Activated naive CD8-positive, alpha-beta T cell treated with anti-CD3 and anti-CD28 coated beads for 36 hours (primary cell): ENCODE data around the gene AADACL4. TPM values are rescaled to one million over a fixed set of nuclear protein-coding genes. Genes with fewer than 3 reads are reported as not detected.
A peak's percentile ranks its signal among the peaks of the same experiment; 100 is the strongest.

Source experiments
- DNase-seq: peaks from one replicate; pipeline ENCODE4 v3.0.0; 2021
- H3K27ac Mint-ChIP-seq: one replicate; pipeline ENCODE4 v1.8.0; 2022; ENCODE audit warnings: mild to moderate bottlenecking, moderate library complexity, mixed read lengths
- H3K27me3 Mint-ChIP-seq: one replicate; pipeline ENCODE4 v1.8.0; 2022; ENCODE audit warnings: mild to moderate bottlenecking, mixed read lengths
- H3K36me3 Mint-ChIP-seq: one replicate; pipeline ENCODE4 v1.8.0; 2021; ENCODE audit warnings: mild to moderate bottlenecking, mixed read lengths
- H3K4me1 Mint-ChIP-seq: one replicate; pipeline ENCODE4 v1.8.0; 2021; ENCODE audit warnings: mixed read lengths
- H3K4me3 Mint-ChIP-seq: one replicate; pipeline ENCODE4 v1.8.0; 2022; ENCODE audit warnings: mild to moderate bottlenecking, moderate library complexity, mixed read lengths
- H3K9me3 Mint-ChIP-seq: one replicate; pipeline ENCODE4 v1.8.0; 2022; ENCODE audit warnings: mixed read lengths
- total RNA-seq, 2 experiments: library from RNA; stranded (reverse); gene quantifications; one replicate each; pipeline ENCODE4 v1.2.3, GENCODE V29; 2021

The AADACL4 gene
- total RNA-seq, 2 experiments from 2014 or later, result not detected

DNA sequence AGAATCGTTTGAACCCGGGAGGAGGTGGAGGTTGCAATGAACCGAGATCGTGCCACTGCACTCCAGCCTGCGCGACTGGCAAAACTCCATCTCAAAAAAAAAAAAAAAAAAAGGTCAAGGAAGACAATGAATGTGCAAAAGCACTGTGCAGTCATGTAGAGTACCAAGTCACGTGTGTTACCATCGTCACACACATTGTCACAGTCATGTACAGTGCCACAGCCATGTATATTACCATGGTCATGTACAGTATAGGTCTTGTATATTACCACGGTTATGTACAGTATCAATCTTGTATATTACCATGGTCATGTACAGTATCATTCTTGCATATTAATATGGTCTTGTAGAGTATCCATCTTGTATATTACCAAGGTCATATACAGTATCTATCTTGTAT, 38.9 kb upstream of the AADACL4 start:
- Mint-ChIP-seq H3K36me3 (peaks cover 78% of the 10 kb centered on the region), H3K27me3 (no peaks in the 10 kb centered on the region), H3K27ac (peak overlapping the region; percentile 82), H3K9me3 (peaks cover 12% of the 10 kb centered on the region), H3K4me3 (no peak overlapping the region), H3K4me1 (peaks cover 72% of the 10 kb centered on the region)
- no peak for DNase-seq

- Mint-ChIP-seq H3K4me3 (no peak overlapping the region), H3K9me3 (peaks cover 12% of the 10 kb centered on the region), H3K4me1 (peaks cover 68% of the 10 kb centered on the region), H3K27me3 (no peaks in the 10 kb centered on the region), H3K27ac (peak overlapping the region; percentile 22), H3K36me3 (peaks cover 85% of the 10 kb centered on the region)
- DNase-seq, result no peak
Measured at GRCh38 chr1:12607263-12607662, 36.6 kb upstream of the AADACL4 start.

- DNase-seq, result no peak
- no peaks in the 10 kb centered on the region for H3K27me3 Mint-ChIP-seq
- H3K27ac Mint-ChIP-seq, result peak overlapping the region; percentile 75
- H3K4me1 Mint-ChIP-seq, result peaks cover 70% of the 10 kb centered on the region
- H3K36me3 Mint-ChIP-seq, result peaks cover 90% of the 10 kb centered on the region
- H3K4me3 Mint-ChIP-seq, result no peak overlapping the region
- H3K9me3 Mint-ChIP-seq, result peaks cover 12% of the 10 kb centered on the region
Measured at GRCh38 chr1:12608311-12608957, 35.5 kb upstream of the AADACL4 start.

DNA sequence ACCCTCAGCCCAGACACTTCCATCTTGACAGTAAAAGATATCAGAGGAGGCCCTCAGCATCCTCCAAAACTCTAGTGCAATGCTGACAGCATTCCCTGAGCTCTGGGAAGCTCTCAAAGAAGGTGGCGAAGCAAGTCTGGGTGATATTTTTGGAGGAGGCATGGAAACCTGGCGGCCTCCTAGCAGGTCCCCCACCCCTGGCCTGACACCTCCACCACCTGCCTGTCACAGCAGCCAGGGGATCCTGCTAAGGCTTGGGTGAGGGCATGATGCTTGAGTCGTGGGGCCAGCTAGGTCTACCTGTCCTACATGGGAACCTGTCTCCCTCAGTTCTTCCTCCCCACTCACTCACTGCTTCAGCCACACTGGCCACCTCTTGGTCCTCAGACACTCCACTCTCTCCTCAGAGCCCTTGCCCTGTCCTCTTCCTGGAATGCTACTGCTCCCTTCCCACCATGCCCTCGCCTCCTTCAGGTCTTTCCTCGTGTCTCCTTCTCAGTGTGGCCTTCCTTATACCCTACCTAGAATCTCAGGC, 34.3 kb upstream of the AADACL4 start:
- DNase-seq, result no peak
- Mint-ChIP-seq H3K9me3 (peaks cover 12% of the 10 kb centered on the region), H3K27ac (peak overlapping the region; percentile 75), H3K36me3 (peaks cover 92% of the 10 kb centered on the region), H3K4me3 (no peak overlapping the region), H3K27me3 (no peaks in the 10 kb centered on the region), H3K4me1 (peaks cover 69% of the 10 kb centered on the region)

DNA sequence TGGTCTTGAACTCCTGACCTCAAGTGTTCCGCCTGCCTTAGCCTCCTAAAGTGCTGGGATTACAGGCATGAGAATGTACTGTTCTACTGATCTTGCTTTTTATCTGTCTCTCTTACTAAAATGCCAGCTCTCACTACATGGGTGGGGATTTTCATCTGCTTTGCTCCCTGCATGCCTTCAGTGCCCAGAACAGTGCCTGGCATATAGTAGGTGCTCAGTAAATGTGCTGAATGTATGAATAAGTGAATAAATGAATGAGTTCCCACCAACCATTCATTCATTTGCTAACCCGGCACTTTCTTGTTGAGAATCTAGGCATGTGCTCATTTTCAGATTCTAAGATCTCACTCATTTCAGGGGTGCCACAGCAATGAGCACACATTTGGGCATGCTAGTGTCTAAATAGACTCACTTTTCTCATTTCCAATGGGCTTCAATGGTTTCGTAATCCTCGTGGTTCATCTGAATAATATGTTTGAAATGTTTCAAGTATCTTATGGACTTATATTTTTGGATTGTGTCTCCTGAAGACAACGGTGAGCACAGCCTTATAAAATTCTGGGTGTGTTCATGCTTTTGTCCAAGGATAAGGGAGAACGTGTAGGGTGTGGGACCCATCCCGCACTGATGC, 33.5 kb upstream of the AADACL4 start:
- Mint-ChIP-seq H3K36me3 (peaks cover 93% of the 10 kb centered on the region), H3K4me3 (no peak overlapping the region), H3K27me3 (no peaks in the 10 kb centered on the region), H3K4me1 (peaks cover 67% of the 10 kb centered on the region), H3K9me3 (peaks cover 12% of the 10 kb centered on the region), H3K27ac (peak overlapping the region; percentile 62)
- DNase-seq, result no peak

GRCh38 chr1:12610941-12611340, 32.9 kb upstream of the AADACL4 start:
- Mint-ChIP-seq H3K36me3 (peaks cover 93% of the 10 kb centered on the region), H3K9me3 (peaks cover 12% of the 10 kb centered on the region), H3K27ac (no peak overlapping the region), H3K27me3 (no peaks in the 10 kb centered on the region), H3K4me1 (peaks cover 63% of the 10 kb centered on the region), H3K4me3 (no peak overlapping the region)
- no peak for DNase-seq

- Mint-ChIP-seq H3K9me3 (peaks cover 2% of the 10 kb centered on the region), H3K4me3 (peak overlapping the region; percentile 96), H3K27ac (peak overlapping the region; percentile 59), H3K36me3 (peaks cover 88% of the 10 kb centered on the region), H3K4me1 (peaks cover 52% of the 10 kb centered on the region), H3K27me3 (peaks cover 5% of the 10 kb centered on the region)
- DNase-seq, result no peak
Measured at GRCh38 chr1:12613180-12613579, 30.7 kb upstream of the AADACL4 start.

DNA sequence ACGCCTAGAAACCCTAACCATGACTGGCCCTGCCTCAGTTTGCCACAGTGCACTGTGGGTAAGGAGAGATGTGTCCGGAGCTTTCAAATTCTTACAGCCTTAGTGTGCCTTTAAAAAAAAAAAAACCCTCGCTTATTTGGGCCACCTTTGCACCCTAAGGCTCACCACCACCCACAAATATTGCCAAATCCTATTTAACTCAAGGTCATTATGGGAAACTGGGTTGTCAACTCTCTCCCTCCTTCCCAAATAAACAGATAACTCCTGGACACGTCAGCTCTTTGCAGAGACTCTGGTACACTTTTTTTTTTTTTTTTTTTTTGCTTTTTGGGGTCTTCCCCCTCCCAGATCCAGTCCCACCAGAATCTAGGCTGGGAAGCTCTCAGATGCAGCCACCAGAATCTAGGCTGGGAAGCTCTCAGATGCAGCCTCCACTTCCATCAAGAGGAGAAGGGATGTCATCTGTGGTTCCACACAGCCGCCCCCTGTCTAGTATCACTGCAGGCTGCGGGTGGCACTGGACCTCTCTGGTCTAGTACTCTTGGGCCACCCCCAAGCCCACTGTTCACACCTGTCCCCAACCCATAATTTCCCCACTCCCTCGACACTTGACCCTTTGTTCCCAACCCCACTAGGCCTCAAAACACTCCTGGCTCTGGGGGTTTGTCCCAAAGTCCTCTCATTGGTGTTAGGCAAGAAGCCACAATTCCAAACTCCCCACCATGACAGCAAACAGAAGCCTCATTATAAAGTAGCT, 29.3 kb upstream of the AADACL4 start:
- H3K36me3 Mint-ChIP-seq, result peaks cover 78% of the 10 kb centered on the region
- no peaks in the 10 kb centered on the region for H3K9me3 Mint-ChIP-seq
- peak overlapping the region; percentile 81 for H3K27ac Mint-ChIP-seq

GRCh38 chr1:12615159-12615864, 28.6 kb upstream of the AADACL4 start:
- no peak for DNase-seq
- peak overlapping the region; percentile 99 for H3K27ac Mint-ChIP-seq
- peaks cover 74% of the 10 kb centered on the region for H3K36me3 Mint-ChIP-seq
- peak overlapping the region; percentile 96 for H3K4me3 Mint-ChIP-seq
- no peaks in the 10 kb centered on the region for H3K9me3 Mint-ChIP-seq
- peaks cover 51% of the 10 kb centered on the region for H3K4me1 Mint-ChIP-seq
- peaks cover 5% of the 10 kb centered on the region for H3K27me3 Mint-ChIP-seq

More for the DNA sequence above, 29.3 kb upstream of the AADACL4 start:
- peaks cover 5% of the 10 kb centered on the region for H3K27me3 Mint-ChIP-seq
- peaks cover 52% of the 10 kb centered on the region for H3K4me1 Mint-ChIP-seq
- peak overlapping the region; percentile 96 for H3K4me3 Mint-ChIP-seq
- DNase-seq, result no peak

DNA sequence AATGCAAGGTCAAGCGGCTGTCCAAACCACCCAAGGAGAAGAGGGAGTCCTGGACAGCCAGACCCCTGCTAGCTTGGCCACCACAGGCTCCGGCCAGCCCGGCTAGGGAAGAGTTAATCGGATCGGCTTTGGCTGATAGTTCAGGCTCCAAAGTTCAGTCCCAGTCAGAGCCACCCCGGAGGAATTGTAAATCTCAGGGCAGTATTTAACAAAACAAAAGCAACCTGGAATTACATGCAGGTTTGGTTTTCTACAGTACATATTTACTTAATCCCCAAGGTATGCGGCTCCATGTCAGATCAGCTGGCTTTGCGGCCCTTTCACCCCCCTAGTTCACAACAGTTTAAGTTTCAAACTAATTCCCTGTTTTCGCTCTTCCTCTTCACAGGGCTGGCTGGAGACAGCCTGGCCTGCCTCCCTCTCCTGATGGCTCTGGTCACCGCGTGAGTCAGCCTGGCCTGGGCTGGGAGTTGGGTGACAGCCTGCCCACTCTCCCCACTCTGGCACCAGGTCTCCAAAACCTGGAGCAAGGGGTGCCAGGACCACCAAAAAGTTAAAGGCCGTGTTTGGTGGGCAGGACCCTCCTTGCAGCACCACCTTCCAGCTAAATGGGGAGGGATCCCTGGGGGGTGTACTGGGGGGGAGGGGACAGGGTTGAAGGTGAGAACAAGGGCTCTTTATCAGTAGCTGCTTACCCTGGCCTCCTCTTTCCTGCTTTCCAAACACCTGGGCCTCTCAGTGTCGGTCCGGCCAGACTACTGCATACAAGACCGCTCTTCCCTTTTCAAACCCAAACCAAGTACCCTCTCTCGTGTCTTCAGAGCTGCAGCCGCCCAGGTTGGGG, 27.8 kb upstream of the AADACL4 start:
- peak; percentile 23 for DNase-seq
- Mint-ChIP-seq H3K4me3 (peak overlapping the region; percentile 96), H3K9me3 (no peaks in the 10 kb centered on the region), H3K27ac (peak overlapping the region; percentile 99), H3K27me3 (peaks cover 5% of the 10 kb centered on the region), H3K36me3 (peaks cover 66% of the 10 kb centered on the region), H3K4me1 (peaks cover 51% of the 10 kb centered on the region)

DNA sequence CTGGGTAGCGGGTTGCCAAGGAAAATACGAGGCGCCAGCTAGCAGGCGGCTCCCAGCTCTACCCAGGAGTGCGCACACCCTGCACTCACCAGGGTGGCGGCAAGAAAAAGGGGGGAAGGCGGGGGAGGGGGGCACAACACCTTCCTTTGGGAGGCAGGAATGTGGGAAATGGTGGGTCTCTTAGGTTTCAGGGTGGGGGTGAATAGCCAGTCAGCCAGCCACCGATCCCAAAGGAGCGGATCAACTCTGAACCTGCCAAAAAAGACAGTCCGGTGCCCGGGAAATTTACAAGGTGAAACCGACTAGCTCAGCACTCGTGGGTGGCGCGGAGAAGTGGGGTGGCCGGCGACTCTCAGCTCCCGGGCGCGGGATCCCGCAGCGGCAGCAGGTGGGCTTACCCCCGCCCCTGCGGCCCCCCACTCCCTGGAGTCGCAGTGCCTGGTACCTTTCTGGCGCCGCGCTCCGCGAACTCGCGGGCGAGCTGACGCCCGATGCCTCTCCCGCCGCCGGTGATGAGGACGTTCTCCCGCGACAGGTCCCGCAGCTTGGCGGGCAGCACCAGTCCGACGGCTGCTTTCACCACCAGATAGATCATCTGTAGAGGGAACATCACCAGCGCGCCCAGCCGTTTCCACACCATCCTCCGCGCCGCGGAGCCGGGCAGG, 27.0 kb upstream of the AADACL4 start:
- Mint-ChIP-seq H3K27ac (peak overlapping the region; percentile 99), H3K4me3 (peak overlapping the region; percentile 96), H3K9me3 (no peaks in the 10 kb centered on the region), H3K4me1 (peaks cover 50% of the 10 kb centered on the region), H3K27me3 (peaks cover 5% of the 10 kb centered on the region), H3K36me3 (peaks cover 60% of the 10 kb centered on the region)
- peak; percentile 44 for DNase-seq

DNA sequence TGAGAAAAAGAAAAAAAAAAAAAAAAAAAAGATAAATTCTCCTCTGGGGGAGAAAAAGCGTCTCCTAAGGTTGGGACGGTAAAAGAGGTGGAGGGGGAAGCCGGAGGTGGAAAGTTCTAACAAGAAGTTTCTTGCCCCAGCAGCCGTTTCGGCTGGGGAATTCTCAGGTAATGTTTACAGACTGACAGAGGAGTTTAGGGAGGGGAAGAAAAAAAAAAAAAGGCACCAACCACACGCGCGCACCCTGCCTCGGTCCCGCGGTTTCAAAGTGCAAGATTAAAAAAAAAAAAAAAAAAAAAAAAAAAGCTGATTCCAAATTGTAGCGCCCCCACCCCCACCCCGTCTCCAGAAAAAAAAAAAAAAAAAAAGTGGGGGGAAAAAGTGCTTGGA, 26.4 kb upstream of the AADACL4 start:
- Mint-ChIP-seq H3K27me3 (peaks cover 5% of the 10 kb centered on the region), H3K4me1 (peaks cover 50% of the 10 kb centered on the region), H3K9me3 (no peaks in the 10 kb centered on the region), H3K4me3 (peak overlapping the region; percentile 96), H3K27ac (peak overlapping the region; percentile 99), H3K36me3 (peaks cover 59% of the 10 kb centered on the region)
- DNase-seq, result peak; percentile 56

DNA sequence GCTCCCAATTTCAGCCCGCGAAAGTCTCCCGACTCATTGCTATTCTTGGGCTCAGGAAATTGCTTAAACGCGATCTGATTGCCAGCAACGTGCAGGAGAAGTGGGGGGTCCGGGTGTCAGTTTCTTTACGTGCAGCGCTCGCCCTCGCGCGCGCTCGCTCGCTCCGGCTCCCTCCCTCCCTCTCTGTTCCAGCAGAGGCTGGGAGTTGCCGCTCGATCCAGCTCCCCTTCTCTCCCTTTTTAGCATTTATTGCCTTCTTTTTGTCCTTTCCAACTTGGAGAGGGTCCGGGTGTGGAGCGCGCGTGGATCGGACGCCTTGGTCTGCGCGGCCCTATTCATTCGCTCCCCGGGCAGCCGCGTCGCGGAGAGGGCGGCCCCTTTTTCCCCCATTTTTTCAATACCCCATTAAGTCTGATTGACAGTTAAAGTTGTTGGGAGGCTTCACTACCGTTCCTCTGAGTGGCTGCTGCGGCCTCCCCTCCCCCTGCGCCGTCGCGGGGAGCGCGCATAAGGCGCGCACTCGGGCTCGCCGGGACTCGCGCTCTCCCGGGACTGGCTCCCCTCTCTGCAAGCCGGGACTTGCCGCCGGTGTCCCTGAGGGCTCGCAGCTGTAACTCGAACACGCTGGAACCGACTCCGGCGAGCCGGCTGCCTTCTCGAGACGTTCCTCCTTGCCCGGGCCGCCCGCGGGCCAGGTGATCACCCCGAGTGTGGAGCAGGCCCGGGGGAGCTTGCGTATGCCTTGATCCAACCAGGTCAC, 25.8 kb upstream of the AADACL4 start, which contains the start of gene DHRS3:
Gene DHRS3 (minus strand): TSS at position 310 of the 760 bp plus-strand sequence. CDS start 862 bp downstream, outside the sequence.
- peaks cover 5% of the 10 kb centered on the region for H3K27me3 Mint-ChIP-seq
- H3K9me3 Mint-ChIP-seq, result no peaks in the 10 kb centered on the region
- H3K4me1 Mint-ChIP-seq, result peaks cover 45% of the 10 kb centered on the region
- peaks cover 54% of the 10 kb centered on the region for H3K36me3 Mint-ChIP-seq
- peak within 1 kb of the TSS; percentile 96 for H3K4me3 Mint-ChIP-seq
- peak; percentile 90 for DNase-seq
- peak within 1 kb of the TSS; percentile 99 for H3K27ac Mint-ChIP-seq
